Transverse colon (tissue), 4 donors: Measurements from ENCODE around the gene MAGI2.

Experiments used
- POLR2A ChIP-seq: fragments of 450-650 bp; IDR thresholded peaks from one replicate; pipeline ENCODE4 v1.6.1; 2016; ENCODE audit warnings: antibody characterized with exemption, mild to moderate bottlenecking, moderate library complexity
- POLR2AphosphoS5 ChIP-seq, 3 donors: sonication (generic); formaldehyde crosslinking; IDR thresholded peaks; one replicate each; pipeline ENCODE4 v1.6.1; 2016; ENCODE audit warnings: antibody characterized with exemption in 3 of 3
- TF ChIP-seq, protein P1 (sequence below), 5 experiments: fragments of 200-600 bp in 3 of 5; fragments of 450-650 bp in 2 of 5; sonication (generic) in 3 of 5; IDR thresholded peaks; 1 replicate in 2 of 5; 2 replicates in 3 of 5; pipeline ENCODE4 v1.5.1; 2016 to 2017; ENCODE audit warnings: antibody characterized with exemption in 5 of 5, inconsistent platforms in 3 of 5, mild to moderate bottlenecking in 2 of 5, moderate library complexity in 1 of 5

DNA sequence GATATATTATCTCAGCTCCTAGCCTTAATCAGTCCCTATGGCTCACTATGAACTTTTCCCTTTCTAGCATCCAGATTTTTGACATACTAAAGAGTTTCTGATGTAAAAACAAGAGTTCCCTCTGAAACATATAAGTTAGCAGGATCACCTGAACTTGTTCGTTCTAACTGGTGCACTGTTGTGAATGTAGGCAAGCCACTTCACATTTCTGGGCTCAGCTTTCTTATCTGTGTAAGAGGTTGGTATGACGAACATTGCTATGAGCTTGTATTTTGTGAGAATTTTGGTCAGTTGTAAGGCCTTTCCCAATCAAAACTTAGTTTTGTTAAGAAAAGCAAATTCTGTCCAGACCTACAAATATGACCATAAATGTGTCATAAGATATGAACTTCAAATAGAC is 46.1 kb downstream of the MAGI2 start:
- TF ChIP-seq, protein P1, sequence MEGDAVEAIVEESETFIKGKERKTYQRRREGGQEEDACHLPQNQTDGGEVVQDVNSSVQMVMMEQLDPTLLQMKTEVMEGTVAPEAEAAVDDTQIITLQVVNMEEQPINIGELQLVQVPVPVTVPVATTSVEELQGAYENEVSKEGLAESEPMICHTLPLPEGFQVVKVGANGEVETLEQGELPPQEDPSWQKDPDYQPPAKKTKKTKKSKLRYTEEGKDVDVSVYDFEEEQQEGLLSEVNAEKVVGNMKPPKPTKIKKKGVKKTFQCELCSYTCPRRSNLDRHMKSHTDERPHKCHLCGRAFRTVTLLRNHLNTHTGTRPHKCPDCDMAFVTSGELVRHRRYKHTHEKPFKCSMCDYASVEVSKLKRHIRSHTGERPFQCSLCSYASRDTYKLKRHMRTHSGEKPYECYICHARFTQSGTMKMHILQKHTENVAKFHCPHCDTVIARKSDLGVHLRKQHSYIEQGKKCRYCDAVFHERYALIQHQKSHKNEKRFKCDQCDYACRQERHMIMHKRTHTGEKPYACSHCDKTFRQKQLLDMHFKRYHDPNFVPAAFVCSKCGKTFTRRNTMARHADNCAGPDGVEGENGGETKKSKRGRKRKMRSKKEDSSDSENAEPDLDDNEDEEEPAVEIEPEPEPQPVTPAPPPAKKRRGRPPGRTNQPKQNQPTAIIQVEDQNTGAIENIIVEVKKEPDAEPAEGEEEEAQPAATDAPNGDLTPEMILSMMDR (IDR thresholded peaks at IDR 0.05), result no peak
- TF ChIP-seq POLR2A (no peak), POLR2AphosphoS5 (IDR thresholded peaks at IDR 0.05) (no peak)
